HEK293 (cell line): ENCODE results near the gene GIMAP1.

Experiments used
- CTCF ChIP-seq: fragments of 450-650 bp; formaldehyde crosslinking; IDR thresholded peaks from 2 replicates; pipeline ENCODE4 v1.5.1; 2016; ENCODE audit warnings: missing biosample characterization, missing genetic modification characterization
- ZSCAN5A ChIP-seq: fragments of 450-650 bp; formaldehyde crosslinking; IDR thresholded peaks from 2 replicates; pipeline ENCODE4 v1.5.1; 2016; ENCODE audit warnings: missing biosample characterization, missing genetic modification characterization

GRCh38 chr7:150753239-150753638, 36.8 kb downstream of the GIMAP1 start:
- no peak for TF ChIP-seq CTCF (tag by site-specific recombination)
- no peak for TF ChIP-seq ZSCAN5A (tag by site-specific recombination)
